Measurements from ENCODE around the gene PTPRCAP.
A peak's percentile ranks its signal among the peaks of the same experiment; 100 is the strongest.

The PTPRCAP gene

GRCh38 chr11:67393437-67393836 lies 44.0 kb downstream of the PTPRCAP start:
- DNase-seq = no peak

- DNase-seq = no peak
Observed at GRCh38 chr11:67392183-67392715, 45.2 kb downstream of the PTPRCAP start.

- peak; percentile 95 for DNase-seq
Observed at GRCh38 chr11:67391304-67392182, 45.9 kb downstream of the PTPRCAP start, which contains the start of gene RAD9A. TSS of gene RAD9A (plus strand) at chr11:67391986. CDS start at chr11:67392045, 59 bp downstream.

DNA sequence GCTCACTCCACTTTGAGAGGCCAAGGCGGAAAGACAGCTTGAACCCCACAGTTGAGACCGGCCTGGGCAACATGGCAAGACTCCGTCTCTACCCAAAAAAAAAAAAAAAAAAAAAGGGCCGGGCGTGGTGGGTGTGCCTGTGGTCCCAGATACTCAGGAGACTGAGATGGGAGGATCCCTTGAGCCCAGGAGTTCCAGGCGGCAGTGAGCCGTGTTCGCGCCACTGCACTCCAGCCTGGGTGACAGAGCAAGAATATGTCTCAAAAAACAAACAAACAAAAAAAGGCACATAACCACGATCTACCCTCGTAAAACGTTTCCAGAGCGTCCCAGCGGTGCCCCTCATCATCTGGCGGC lies 46.6 kb downstream of the PTPRCAP start:
- no peak for DNase-seq

GRCh38 chr11:67389477-67389876 lies 48.0 kb downstream of the PTPRCAP start:
- peak; percentile 72 for DNase-seq

DNA sequence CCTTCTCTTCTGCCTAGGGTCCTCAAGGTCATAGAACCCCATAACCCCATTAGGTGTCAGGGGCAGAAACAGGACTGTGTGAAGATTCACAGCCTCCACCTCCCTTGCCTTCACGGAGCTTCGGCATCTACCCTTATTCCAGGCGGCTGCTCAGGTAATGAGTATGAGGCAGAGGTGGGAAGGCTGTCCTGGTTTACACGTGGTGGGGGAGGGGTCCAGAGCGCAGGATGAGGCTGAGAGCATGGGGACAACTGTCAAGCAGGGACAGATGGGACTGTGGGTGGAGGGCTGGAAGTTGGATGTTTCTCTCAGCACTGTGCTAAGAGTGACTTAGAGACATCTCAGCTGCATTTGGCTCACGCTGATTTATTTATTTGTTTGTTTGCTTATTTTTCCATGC lies 50.0 kb downstream of the PTPRCAP start:
- no peak for DNase-seq

- no peak for DNase-seq
Observed at GRCh38 chr11:67387069-67387468, 50.4 kb downstream of the PTPRCAP start.
